Gastroesophageal sphincter (tissue), 4 donors: ENCODE results near the gene MIR17HG. TPM values are rescaled to one million over a fixed set of nuclear protein-coding genes. Genes with fewer than 3 reads are reported as not detected.

ENCODE experiments used
- ATAC-seq: fragments of 150-250 bp; one replicate; pipeline ENCODE4 v1.9.1; 2016; ENCODE audit warnings: mild to moderate bottlenecking, moderate library complexity
- H3K27ac ChIP-seq, 4 donors: fragments of 200-600 bp; sonication (generic) in 3 of 4; 1 replicate in 3 of 4; 2 replicates in 1 of 4; pipeline ENCODE4 v1.5.1; 2016 to 2019
- H3K27me3 ChIP-seq: fragments of 200-600 bp; sonication (generic); one replicate; pipeline ENCODE4 v1.5.1; 2019
- H3K36me3 ChIP-seq, 2 donors: fragments of 200-600 bp; sonication (generic); one replicate each; pipeline ENCODE4 v1.5.1; 2019; ENCODE audit warnings: control low read depth in 1 of 2
- H3K4me1 ChIP-seq, 3 donors: fragments of 200-600 bp; sonication (generic); 1 replicate in 2 of 3; 2 replicates in 1 of 3; pipeline ENCODE4 v1.5.1; 2016 to 2019; ENCODE audit warnings: control low read depth in 2 of 3
- H3K4me3 ChIP-seq, 2 donors: fragments of 200-600 bp; sonication (generic); one replicate each; pipeline ENCODE4 v1.5.1; 2019; ENCODE audit warnings: mild to moderate bottlenecking in 1 of 2, moderate library complexity in 1 of 2
- H3K9me3 ChIP-seq, 3 donors: fragments of 200-600 bp; sonication (generic); one replicate each; pipeline ENCODE4 v1.5.1; 2017 to 2019; ENCODE audit warnings: control low read depth in 2 of 3
- EP300 ChIP-seq: sonication (generic); formaldehyde crosslinking; IDR thresholded peaks from one replicate; pipeline ENCODE4 v1.6.1; 2017; ENCODE audit warnings: antibody characterized with exemption, mild to moderate bottlenecking
- POLR2A ChIP-seq, 2 donors: fragments of 450-650 bp; IDR thresholded peaks; one replicate each; pipeline ENCODE4 v1.6.1; 2017; ENCODE audit warnings: antibody characterized with exemption in 2 of 2, mild to moderate bottlenecking in 2 of 2, moderate library complexity in 1 of 2
- POLR2AphosphoS5 ChIP-seq: sonication (generic); formaldehyde crosslinking; IDR thresholded peaks from one replicate; pipeline ENCODE4 v1.6.1; 2017; ENCODE audit warnings: antibody characterized with exemption
- WGBS, 2 donors: methylation state at CpG; one replicate each; pipeline ENCODE4 v1.1.5; 2018; ENCODE audit warnings: low coverage in 1 of 2; 5-methylcytosine and 5-hydroxymethylcytosine counted together
- total RNA-seq, 4 donors: library from RNA; depleted of rRNA; stranded (reverse); fragments of >200 nt; gene quantifications; one replicate each; pipeline ENCODE4 v1.1.0, GENCODE V29; 2016
- TF ChIP-seq, protein P1 (sequence below), 4 experiments: fragments of 200-600 bp in 2 of 4; fragments of 450-650 bp in 2 of 4; sonication (generic) in 1 of 4; IDR thresholded peaks; one replicate each; pipeline ENCODE4 v1.5.1; 2017 to 2019; ENCODE audit warnings: antibody characterized with exemption in 4 of 4, mild to moderate bottlenecking in 2 of 4, moderate library complexity in 2 of 4

Gene MIR17HG
- total RNA-seq, 4 donors from 2014 or later: 0.27 to 9.3 (median 2.2) TPM

DNA sequence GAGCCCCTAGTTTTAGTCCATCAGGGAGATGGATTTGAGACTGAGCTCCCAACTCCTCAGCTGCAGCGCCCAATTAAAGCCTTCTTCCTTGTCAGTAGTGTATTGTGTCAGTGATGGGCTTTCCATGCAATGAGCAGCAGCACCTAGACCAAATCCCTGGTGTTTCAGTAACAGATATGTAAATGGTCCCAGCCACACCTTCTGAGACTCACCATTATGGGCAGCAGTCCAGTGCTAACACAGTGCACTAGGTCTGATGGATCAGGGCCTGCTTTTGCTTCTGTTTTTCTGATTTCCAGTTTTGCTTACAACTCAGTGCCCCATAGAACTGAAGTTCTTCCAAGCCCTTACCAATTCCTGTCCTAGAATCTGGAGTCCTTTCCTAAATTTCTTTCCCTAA lies 41.8 kb upstream of the MIR17HG start:
- no CpG with 5 or more reads among the region's 1 CpG for WGBS, 2 donors
- Histone ChIP-seq H3K36me3 (no peaks in the 10 kb centered on the region), H3K9me3 (no peaks in the 10 kb centered on the region), H3K4me1 (no peaks in the 10 kb centered on the region), H3K4me3 (no peak overlapping the region), H3K27ac (no peak overlapping the region), H3K27me3 (peaks cover 13% of the 10 kb centered on the region)
- TF ChIP-seq POLR2A (IDR thresholded peaks at IDR 0.05): no peak
- TF ChIP-seq, protein P1, sequence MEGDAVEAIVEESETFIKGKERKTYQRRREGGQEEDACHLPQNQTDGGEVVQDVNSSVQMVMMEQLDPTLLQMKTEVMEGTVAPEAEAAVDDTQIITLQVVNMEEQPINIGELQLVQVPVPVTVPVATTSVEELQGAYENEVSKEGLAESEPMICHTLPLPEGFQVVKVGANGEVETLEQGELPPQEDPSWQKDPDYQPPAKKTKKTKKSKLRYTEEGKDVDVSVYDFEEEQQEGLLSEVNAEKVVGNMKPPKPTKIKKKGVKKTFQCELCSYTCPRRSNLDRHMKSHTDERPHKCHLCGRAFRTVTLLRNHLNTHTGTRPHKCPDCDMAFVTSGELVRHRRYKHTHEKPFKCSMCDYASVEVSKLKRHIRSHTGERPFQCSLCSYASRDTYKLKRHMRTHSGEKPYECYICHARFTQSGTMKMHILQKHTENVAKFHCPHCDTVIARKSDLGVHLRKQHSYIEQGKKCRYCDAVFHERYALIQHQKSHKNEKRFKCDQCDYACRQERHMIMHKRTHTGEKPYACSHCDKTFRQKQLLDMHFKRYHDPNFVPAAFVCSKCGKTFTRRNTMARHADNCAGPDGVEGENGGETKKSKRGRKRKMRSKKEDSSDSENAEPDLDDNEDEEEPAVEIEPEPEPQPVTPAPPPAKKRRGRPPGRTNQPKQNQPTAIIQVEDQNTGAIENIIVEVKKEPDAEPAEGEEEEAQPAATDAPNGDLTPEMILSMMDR (IDR thresholded peaks at IDR 0.05): no peak
- TF ChIP-seq EP300: no peak
- TF ChIP-seq POLR2AphosphoS5: no peak
- ATAC-seq: no peak

DNA sequence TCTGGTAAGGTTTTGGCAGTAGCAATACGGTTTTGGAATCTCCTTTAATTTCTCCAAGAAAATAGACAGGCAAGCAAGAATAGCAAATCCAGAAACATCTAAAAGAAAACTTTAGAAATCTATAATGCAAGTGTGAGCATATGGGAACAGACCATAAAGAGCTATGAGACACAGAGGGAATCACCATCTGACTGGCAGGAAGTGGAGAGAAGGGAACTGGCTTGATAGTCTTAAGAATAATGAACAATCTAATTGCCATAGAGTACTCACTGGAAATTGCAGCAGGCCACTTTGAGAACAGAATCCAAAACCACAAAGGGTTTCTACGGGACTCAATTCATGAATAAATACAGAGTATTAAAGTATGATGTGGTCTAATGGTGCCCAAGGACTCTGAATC lies 39.6 kb upstream of the MIR17HG start:
- 80 to 82% methylated on average over 1 to 2 of the region's 2 CpGs for WGBS, 2 donors
- no peak for ATAC-seq
- no peak for TF ChIP-seq POLR2A (IDR thresholded peaks at IDR 0.05)

DNA sequence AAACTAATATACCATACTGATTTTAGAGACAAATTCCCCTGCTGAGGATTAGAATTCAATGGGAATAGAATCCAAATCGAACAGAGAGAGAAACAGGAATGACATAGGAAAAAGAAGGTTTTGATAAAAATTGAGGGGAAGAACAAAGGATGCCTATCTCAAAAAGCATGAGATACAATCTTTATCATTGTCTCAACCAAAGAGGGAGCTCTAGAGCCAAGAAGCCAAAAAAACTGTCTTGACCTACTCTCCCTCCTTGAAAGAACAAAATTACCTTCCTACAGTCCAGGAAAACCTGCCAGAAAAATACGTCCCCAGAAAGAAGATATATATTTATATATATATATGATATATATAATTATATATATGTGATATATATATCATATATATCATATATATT lies 39.2 kb upstream of the MIR17HG start:
- Histone ChIP-seq H3K27me3 (peaks cover 32% of the 10 kb centered on the region), H3K4me1 (no peaks in the 10 kb centered on the region), H3K4me3 (no peak overlapping the region), H3K9me3 (no peaks in the 10 kb centered on the region), H3K27ac (no peak overlapping the region), H3K36me3 (no peaks in the 10 kb centered on the region)
- 14 to 50% methylated on average over 2 of the region's 2 CpGs for WGBS, 2 donors
- TF ChIP-seq POLR2A (IDR thresholded peaks at IDR 0.05) (no peak), EP300 (no peak), POLR2AphosphoS5 (no peak)
- TF ChIP-seq, protein P1 (IDR thresholded peaks at IDR 0.05): no peak
- no peak for ATAC-seq

More for the DNA sequence above, 39.6 kb upstream of the MIR17HG start:
- H3K27ac ChIP-seq: no peak overlapping the region
- no peaks in the 10 kb centered on the region for H3K9me3 ChIP-seq
- H3K36me3 ChIP-seq: no peaks in the 10 kb centered on the region
- H3K27me3 ChIP-seq: peaks cover 28% of the 10 kb centered on the region
- no peak overlapping the region for H3K4me3 ChIP-seq
- no peaks in the 10 kb centered on the region for H3K4me1 ChIP-seq

GRCh38 chr13:91311491-91311890 lies 36.0 kb upstream of the MIR17HG start:
- 75% methylated on average over 4 of the region's 4 CpGs; no CpG with 5 or more reads in 1 of the 2 donors for WGBS, 2 donors
- TF ChIP-seq POLR2AphosphoS5 (no peak), POLR2A (IDR thresholded peaks at IDR 0.05) (no peak), EP300 (no peak)
- TF ChIP-seq, protein P1 (IDR thresholded peaks at IDR 0.05): no peak
- H3K4me3 ChIP-seq: no peak overlapping the region
- no peaks in the 10 kb centered on the region for H3K36me3 ChIP-seq
- no peaks in the 10 kb centered on the region for H3K9me3 ChIP-seq
- no peak overlapping the region for H3K27ac ChIP-seq
- peaks cover 61% of the 10 kb centered on the region for H3K27me3 ChIP-seq
- no peak for ATAC-seq
- no peaks in the 10 kb centered on the region for H3K4me1 ChIP-seq

GRCh38 chr13:91312324-91312723 lies 35.2 kb upstream of the MIR17HG start:
- no peaks in the 10 kb centered on the region for H3K4me1 ChIP-seq
- H3K27me3 ChIP-seq: peaks cover 64% of the 10 kb centered on the region
- H3K36me3 ChIP-seq: no peaks in the 10 kb centered on the region
- ATAC-seq: no peak
- no peak overlapping the region for H3K4me3 ChIP-seq
- H3K27ac ChIP-seq: no peak overlapping the region
- no peaks in the 10 kb centered on the region for H3K9me3 ChIP-seq
- TF ChIP-seq POLR2A (IDR thresholded peaks at IDR 0.05): no peak
- 35 to 50% methylated on average over 2 to 3 of the region's 3 CpGs for WGBS, 2 donors

GRCh38 chr13:91313103-91313502 lies 34.4 kb upstream of the MIR17HG start:
- Histone ChIP-seq H3K27me3 (peaks cover 59% of the 10 kb centered on the region), H3K4me3 (no peak overlapping the region), H3K27ac (no peak overlapping the region), H3K36me3 (no peaks in the 10 kb centered on the region), H3K9me3 (no peaks in the 10 kb centered on the region), H3K4me1 (no peaks in the 10 kb centered on the region)
- ATAC-seq: peak; percentile 58
- WGBS, 2 donors: 12 to 24% methylated on average over 4 to 5 of the region's 5 CpGs
- no peak for TF ChIP-seq EP300
- TF ChIP-seq, protein P1 (IDR thresholded peaks at IDR 0.05): peak; percentile 29 to 68 (median 58)
